Stimulated activated CD4-positive, alpha-beta T cell treated with anti-CD3 and anti-CD28 coated beads, Interleukin-4, amount 100 ng/mL, for 1 hour (primary cell): ENCODE measurements around the gene ELP4.
"Not testable (repeated sequence)": the region's sequence is repeated elsewhere in the genome, so short reads cannot be mapped to it uniquely, and the experiment has no call there.

Source experiments
- DNase-seq: peaks from one replicate; pipeline ENCODE4 v3.0.0-alpha.2; 2020

ELP4 gene

DNA sequence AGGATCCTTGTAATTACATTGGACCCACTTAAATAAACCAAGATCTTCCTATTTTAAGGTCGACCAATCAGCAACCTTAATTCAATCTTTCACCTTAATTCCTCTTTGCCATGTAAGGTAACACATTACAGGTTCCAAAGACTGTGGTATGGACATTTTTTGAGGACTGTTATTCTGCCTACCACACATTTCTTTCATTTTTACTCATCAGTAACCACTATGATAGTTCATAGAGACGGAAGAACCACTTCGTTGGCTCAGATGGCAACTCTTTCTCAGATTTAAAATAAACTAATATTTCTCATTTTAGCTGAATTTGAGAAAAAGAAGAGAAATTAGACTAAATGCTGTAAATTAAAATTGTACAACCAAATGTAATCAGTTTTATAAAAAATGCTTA is 205.3 kb downstream of the ELP4 start:
- DNase-seq = no peak

DNA sequence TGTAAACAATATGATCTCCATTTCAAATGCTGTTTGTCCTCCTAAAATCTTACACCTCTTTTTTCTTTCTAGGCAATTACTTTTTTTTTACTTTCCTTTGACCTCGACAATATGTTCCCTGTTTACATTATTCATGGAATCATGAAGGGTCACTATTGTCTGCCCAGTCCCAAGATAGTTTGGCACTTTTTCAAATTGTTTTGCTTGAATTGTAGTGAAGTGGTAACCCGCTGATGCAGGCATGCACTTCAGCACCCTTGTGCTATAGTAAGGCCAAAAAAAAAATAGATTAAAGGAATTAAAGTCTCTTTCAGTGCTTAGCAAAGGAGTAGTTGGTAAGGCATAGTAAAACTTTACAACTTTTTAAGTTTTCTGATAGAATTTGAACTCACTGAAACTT is 210.7 kb downstream of the ELP4 start:
- no peak for DNase-seq

DNA sequence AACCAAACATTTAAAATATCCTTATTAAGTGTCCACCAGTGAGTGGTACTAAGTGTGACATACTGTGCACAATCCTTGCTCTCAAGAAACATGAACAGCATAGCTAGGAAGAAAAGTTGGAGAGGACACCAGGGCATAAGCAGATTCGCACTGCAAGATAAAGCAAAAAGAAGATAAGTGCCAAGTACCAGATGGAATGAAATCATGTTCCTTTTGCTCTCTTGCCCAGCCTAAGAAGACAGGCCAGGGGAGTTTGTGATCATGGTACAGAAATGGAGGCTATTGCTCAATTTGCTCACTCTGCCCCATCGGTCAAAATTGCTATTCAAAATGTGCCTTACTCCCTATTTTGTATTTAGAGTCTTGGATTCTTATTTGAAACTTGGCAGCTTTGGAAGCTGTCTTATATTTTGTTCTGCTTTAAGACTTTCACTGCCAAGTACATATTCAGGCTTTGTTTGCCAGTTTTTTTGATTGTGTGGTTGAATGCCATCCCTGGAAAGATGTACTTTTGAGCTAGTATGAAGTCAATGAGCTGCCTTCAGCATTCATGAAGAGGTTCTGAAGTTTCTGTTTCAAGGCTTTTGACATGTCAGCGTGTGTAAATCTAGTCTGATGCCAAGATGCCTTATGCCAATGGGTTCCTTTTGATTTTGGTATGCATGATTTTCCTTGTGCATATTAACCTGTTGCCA is 211.3 kb downstream of the ELP4 start:
- DNase-seq = no peak

DNA sequence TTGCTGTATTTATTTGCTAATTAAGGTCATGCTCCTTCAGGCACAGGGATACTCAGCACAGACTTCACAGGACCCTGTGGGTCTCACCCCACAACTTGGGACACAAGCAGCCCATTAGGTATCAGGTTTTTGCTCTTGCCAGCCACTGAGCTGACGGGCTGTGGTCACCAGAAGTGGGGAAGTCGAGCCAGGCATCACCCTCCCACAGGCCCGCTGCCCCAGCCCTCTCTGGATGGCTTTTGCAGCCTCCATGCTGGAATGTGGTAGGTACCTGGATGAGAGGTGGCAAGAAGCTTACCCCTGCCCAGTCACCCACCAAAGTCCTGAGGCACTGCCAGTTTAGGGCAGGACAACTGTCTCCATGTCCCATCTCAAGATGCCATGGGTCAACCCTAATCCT is 213.2 kb downstream of the ELP4 start:
- DNase-seq = no peak

DNA sequence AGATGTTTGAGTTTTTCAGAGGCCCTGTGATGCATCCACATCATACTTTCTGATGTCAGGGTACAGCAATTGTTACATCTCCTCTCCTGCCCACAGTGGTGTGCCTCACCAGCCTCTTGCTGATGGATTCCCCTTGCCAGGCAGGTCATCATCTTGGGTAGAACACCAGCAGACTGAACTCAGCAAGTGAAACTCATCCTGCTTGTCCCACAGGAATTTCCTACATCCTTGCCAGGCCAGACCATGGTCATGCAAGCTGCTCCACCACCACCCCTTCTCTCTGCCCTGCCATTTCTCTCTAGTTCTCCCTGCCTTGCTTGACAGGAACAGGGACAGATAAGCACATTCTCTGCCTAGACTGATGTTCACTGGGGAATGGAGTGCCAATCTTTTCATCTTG is 215.6 kb downstream of the ELP4 start:
- DNase-seq = no peak

DNA sequence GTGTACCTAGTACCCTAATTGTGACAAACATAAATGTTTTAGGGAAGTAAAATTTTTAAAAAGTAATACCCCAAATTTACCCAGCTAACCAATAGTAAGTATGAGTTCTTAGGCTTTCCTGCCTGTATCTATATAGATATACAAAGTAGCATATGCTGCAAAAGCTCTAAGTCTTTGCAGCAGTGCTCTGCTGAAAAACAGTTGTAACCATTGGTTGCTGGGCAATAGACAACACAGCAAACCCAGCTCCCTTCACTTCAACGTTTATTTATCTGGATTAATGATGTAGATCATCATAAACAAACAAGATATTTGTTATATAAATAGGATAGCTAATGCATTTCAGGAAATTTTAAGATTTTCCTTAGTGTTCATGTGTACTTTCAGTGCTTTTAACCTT is 218.9 kb downstream of the ELP4 start:
- DNase-seq = no peak

DNA sequence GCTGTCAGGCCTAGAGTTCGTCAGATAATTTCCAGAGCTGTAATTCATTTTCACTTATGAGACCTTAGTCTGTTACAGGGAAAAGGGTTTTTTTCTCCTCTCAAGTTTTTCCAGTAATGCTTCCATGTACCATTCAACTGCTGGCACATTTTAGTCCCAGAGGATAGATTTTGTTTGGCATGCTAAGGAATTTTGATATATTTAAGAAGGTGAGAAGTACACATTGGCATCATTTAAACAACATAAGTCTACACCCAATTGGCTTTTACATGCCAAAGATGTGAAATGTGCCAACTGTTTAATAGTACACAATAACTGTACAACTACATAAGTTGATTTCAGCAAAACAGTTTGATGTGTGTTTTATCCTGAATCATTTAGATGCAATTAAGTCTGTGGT is 230.6 kb downstream of the ELP4 start:
- no peak for DNase-seq

DNA sequence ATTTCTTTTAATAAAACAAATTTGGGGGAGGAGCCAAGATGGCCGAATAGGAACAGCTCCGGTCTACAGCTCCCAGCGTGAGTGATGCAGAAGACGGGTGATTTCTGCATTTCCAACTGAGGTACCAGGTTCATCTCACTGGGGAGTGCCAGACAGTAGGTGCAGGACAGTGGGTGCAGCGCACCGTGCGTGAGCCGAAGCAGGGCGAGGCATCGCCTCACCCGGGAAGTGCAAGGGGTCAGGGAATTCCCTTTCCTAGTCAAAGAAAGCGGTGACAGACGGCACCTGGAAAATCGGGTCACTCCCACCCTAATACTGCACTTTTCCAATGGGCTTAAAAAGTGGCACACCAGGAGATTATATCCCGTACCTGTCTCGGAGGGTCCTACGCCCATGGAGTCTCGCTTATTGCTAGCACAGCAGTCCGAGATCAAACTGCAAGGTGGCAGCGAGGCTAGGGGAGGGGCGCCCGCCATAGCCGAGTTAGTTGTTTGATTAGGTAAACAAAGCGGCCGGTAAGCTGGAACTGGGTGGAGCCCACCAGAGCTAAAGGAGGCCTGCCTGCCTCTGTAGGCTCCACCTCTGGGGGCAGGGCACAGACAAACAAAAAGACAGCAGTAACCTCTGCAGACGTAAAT is 231.3 kb downstream of the ELP4 start:
- DNase-seq = not testable (repeated sequence)

DNA sequence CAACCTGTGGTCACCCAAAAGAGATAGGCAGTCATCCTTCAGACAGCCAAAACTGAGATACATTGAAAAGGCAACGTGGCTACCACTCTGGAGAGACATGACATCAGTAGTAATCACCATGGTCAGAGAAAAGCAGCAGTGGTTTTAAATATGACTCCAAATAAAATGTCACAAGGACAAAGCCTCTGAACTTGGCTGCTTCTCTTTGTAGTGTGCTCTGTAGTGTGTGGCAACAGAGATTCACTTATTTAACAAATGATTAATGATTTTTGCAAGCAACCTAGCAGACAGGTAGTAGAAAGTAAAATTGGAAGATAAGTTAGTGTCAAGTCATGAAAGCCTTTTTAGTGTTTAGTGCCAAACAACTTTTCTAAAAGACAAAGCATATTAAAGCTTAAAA is 238.0 kb downstream of the ELP4 start:
- no peak for DNase-seq

DNA sequence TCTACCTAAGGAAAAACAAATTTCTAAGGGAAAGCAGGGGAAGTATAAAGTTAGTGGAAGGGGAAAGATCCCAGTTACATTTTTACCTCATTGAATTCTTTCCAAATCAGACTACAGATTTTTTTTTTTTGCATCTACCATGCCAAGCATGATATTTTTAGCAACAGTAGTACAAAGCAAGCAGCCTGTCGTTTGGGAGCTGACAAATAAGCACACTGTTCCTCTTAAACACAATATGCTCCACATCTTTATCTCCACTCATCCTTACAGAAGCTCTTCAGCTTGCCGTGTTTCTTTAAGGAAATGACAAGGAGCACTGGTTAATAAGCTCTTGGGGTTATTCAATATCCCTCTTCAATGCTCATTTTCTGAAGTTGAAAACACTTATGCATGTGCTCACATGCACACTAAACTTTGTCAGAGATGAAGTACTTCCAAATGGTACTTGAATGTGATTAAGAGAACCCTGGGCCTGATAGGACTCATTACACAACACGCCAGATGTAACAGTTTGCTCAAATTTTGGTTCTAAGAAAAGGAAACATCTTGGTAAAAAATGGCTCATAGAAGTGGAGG is 247.8 kb downstream of the ELP4 start:
- DNase-seq = no peak

DNA sequence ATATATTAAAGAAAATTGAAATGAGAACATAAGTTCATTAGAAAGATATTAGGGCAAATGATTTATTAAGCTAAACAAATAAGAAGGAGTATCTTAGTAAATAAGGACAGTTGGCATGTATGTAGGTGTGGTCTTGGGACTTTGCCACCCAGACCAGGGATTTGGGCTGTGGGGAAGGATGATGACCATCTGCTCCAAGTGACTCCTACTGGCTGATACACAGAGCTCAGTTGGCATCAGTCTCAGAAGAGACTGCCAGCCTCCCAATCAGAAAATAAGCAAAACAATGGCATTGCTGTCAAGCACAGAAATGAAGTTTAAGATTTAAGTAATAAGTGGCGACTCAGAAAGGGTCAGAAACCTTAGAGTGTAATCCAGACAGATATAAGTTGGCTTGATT is 252.1 kb downstream of the ELP4 start:
- no peak for DNase-seq

DNA sequence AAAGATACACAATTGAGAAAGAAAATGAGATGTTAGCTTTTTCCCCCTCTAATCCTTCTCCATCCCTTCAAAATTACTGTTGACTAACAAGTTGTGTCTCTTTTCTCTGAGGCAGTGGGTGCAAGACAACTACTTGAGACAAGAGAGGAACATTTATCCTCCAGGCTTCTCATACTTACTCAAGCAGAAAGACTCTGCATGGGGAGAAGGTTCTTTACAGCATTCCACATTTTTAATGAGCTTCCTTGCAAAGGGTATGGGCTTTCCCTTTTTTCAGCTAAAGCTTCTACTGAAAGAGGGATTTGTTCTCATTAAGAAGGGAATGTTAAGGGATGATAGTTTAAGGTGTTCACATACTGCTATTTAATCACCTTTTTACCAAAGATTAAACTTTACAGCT is 253.7 kb downstream of the ELP4 start:
- no peak for DNase-seq

DNA sequence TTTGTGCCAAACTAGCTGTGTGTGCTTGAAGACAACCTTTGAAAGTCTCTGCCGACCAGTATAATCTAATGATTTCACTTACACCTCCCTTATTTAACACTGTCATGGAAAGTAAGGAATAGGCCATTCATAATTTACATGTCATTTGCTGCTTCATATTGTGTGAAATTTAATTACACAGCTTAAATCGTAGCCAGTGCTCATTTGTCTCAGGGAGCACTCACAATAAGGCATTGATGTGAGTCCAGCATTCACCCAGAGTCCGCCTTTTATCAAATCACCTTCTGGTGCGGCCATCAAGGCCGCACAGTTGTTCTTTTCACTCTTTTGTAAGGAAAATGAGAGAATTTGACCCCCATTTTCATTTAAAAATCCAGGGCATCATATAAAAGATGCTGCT is 254.7 kb downstream of the ELP4 start:
- DNase-seq = no peak

DNA sequence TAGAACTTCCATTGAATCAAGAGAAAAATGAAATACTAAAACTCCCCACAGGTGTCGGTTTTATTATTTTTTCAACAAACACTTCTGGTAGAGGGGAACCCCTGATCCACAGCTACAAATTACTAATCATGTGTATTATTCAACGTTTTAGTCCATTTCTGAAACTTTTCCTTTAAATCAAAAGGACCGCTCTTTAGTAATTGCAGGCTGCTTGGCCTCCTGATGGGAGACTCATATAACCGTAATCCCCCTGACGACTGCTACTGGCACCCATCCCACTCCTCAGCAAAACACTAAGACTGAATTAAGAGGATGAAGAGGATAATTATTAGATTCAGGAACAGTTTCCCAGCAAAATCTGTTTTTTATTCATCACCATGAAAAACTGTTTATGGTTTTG is 255.2 kb downstream of the ELP4 start:
- DNase-seq = no peak

DNA sequence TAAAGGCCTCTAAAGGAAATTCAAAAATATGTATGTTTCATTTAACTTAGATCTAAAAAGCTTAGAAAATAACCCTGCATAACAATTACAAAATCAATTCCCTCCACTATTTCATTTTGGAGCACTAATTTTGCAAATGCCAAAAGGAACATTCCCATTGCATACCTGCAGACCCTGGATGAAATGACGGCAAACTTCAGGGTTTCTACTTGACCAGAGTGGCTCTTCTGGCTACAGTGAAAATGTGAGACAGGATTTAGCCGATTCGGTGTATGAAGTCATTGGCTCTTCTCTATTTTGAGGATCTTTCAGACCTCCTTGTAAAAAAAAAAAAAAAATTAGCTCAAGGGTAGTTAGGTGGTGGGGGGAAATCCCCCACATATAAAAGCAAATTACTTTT is 257.5 kb downstream of the ELP4 start:
- no peak for DNase-seq

DNA sequence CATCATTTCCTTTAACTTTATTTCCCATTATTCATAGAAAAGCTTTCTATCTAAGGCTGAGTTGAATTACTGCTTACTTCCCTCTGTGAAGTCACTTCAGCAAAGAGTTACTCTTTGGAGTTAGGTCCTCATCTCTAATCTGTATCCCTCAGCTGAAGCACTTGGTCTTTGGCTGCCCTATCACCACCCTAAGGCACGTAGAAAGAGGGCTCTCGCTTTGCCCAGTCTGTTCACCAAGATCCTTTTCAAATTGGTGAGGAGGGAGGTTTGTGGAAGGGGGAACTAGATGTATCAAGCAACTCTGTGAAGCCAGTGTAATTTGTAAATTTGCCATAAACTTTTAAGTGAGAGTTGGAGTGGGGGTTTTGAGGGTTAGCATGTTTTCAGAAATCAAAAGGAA is 258.1 kb downstream of the ELP4 start:
- no peak for DNase-seq

DNA sequence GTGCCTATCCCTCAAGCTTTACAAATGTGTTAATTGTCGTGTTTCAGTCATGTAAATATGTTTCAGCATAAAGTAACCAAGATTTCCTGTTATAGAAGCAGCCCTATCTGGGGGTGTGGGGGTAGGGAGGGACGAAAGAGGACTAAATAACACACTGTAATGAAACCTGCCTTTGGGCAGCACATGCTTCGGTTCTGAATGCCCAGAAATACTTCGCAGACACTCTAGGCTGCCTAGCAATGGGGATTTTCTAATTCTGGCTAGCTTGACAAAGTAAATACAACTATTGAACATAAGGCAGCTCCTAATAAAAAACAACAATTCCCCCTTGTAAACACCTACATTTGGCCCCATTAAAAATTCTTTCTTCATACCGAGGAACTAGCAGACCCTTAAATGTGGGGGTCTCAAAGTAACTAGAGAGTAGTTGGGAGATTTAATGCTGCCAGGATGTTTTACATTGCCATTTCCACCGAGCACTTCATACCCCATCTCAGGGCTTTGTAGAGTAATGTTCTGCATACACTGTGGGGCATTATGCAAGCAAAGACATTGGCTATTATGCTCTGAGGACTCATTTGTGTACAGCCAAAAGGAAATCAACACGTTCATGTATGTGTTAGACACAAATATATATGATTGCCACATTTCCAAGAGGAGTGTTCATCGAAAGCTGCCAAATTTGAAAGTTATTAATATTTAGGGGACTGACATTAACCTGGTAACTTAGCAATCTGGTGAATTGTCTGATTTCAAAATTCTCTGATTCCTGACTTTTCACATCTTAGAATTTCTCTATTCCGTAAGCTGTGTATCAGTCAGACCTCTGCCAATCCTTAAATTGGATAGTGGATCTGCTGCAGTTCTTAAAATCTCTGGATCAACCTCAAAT is 259.4 kb downstream of the ELP4 start:
- DNase-seq = no peak

DNA sequence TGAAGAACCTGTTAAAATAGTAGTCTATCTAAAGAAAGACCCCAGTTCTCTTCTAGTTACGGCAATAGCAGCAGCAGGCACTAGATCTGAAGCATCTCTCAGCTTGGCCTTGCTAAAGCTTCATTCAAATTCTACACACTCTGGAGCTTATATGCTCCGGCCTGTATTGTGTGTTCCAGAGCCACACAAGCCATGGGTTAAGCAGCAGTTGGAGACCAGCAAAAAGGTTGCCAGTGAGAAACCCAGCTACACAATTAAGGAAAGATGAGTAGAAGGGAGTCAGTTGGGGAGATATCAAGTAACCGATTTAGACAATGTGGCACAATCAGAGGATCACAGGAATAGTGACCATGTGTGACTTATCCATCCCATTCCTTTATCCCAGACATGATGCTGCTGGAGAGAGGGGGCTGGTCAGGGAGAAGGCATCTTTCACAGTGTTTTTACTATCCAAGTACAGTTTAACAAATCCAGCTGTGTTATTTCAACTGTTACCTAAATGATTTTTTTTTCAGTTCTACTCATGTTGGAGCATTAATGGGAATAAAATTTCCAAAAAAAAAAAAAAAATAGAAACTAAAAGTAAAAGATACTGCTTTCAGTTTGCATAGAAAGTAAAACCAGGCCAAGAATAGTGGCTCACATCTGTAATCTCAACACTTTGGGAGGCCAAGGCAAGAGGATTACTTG is 260.6 kb downstream of the ELP4 start:
- DNase-seq = no peak

DNA sequence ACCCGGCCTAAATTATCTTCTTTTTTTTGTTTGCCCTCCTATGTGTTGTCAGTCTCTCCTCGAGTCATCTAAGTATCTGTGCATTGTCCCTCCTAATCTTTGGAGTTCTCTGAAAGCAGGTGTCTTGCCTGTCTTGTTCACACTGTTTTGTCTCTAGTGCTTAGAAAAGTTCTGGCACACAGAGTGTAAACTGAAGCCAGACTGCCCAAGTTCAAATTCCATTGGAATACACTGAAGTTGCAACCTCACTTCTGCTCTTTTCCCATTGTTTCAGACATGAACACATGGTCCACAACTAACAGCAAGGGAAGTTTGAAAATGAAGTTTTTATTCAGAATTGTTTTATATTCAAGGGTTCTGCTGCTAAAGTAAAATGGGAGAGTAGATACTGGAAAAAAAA is 262.8 kb downstream of the ELP4 start:
- no peak for DNase-seq

DNA sequence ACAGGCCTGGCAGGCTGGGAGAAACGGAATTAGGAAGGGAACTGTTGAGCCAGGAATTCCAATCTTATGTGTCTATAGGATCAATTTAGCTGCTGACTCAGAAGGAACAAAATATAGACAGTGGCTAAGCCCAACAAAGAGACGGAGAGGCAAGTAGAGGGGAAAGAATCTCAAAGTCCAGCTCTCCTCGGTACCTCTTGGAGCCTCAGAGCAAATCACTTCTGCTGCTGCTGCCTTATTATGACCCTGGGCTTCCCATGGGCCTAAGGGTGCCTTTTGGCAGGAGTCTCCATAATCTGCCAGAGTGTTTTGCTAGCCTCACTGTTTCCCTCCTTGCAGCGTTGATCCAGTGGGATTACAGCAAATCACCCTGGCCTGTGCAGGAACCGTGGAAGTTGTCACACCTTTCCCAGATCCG is 269.8 kb downstream of the ELP4 start:
- no peak for DNase-seq

DNA sequence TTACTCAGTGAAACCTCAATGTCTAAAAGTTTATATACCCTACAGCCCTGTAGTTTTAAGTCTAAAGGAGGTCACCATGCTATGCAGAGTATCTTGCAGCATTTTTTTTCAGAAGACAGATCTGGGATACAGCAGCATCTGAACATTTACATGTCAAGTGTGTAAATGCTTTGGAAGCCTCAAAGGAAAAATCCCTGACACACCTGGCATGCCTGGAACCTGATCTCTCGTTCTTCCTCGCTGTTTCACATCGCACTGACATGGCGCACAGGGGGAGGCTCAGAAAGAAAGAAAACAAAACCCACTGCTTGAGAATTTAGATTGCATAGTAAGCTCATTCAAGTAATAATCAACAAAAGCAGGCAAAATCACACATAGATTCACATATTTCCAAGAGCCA is 270.5 kb downstream of the ELP4 start:
- DNase-seq = no peak

DNA sequence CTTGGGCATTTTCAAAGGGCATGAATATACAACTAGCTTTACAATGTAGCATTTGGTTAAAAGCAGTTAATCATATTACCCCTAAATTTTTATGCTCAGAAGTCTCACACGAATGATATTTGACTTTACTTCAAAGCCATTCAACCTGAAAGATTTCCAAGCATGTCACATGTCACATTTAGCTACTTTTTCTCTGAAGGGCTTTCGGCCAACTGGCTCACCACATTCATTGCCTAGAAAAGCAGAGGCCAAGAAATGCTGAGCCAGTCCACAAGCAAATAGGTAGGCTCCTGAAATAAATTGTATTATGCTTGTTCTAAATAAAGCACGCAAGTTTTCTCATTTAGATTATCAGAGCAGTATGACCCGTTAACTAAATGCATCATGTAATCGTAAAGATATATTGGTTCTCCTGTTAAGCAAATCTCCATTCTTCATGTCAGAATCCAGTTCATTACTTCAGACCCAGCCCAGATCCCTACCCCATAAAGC is 271.0 kb downstream of the ELP4 start:
- DNase-seq = no peak

DNA sequence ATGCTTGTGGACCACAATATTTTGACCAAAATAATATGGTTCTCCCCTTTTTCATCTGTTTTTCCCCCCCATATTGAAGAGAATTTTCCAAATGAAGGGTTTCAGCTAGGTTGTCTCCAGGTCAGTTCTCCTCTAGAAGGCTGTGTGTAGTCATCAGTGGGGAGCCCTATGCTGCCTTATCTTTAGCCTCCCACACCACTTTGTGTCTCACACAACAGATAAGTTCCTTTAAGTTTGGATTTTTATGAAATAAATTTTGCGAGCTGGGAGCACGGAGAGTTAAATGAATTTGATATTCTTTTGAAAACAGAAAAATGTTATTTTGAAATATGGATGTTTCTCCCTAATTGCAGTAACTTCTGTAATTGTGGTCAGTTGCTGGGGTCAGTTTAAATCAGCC is 272.7 kb downstream of the ELP4 start:
- no peak for DNase-seq
